AG04449 (cell line): ENCODE measurements around the gene UFSP1.

ENCODE experiments used
- CTCF ChIA-PET: fragments of 350-600 bp; formaldehyde crosslinking; extraction: SDS; loops from one replicate; lab custom pipeline; 2021; ENCODE audit warnings: antibody characterized with exemption; lab: Yijun Ruan, JAX
- POLR2A ChIA-PET: fragments of 400-600, 350-600 bp; formaldehyde crosslinking; extraction: SDS; loops from one replicate; lab custom pipeline; 2020; ENCODE audit warnings: antibody characterized with exemption, inconsistent platforms; lab: Yijun Ruan, JAX
- DNase-seq: peaks from one replicate; pipeline ENCODE4 v3.0.0-alpha.2; 2010; ENCODE audit warnings: low read depth, low spot score
- H3K4me3 ChIP-seq: 2 replicates; pipeline ENCODE4 v1.5.1; 2011; ENCODE audit warnings: low read depth, mild to moderate bottlenecking, control low read depth, low read length
- TF ChIP-seq, protein P1 (sequence below): IDR thresholded peaks from one replicate; pipeline ENCODE4 v1.5.1; 2011; ENCODE audit warnings: mild to moderate bottlenecking, moderate library complexity, low read length, control low read depth, inconsistent platforms; ENCODE audit not compliant: insufficient read depth; ENCODE audit errors: missing control alignments

The UFSP1 gene

GRCh38 chr7:100895956-100896731 lies 6.6 kb upstream of the UFSP1 start:
- CTCF ChIA-PET, result interaction anchor here (0.9 to 9.3 kb wide), 10 partner anchors 7 to 347 kb away, joined by 3 to 105 read pairs (median 13); no protein-coding TSS in a partner anchor
- no peak for DNase-seq
- TF ChIP-seq, protein P1, sequence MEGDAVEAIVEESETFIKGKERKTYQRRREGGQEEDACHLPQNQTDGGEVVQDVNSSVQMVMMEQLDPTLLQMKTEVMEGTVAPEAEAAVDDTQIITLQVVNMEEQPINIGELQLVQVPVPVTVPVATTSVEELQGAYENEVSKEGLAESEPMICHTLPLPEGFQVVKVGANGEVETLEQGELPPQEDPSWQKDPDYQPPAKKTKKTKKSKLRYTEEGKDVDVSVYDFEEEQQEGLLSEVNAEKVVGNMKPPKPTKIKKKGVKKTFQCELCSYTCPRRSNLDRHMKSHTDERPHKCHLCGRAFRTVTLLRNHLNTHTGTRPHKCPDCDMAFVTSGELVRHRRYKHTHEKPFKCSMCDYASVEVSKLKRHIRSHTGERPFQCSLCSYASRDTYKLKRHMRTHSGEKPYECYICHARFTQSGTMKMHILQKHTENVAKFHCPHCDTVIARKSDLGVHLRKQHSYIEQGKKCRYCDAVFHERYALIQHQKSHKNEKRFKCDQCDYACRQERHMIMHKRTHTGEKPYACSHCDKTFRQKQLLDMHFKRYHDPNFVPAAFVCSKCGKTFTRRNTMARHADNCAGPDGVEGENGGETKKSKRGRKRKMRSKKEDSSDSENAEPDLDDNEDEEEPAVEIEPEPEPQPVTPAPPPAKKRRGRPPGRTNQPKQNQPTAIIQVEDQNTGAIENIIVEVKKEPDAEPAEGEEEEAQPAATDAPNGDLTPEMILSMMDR, result no peak
- POLR2A ChIA-PET, result no interaction called here
- H3K4me3 ChIP-seq, result peak overlapping the region; percentile 3; the same call in 1 of the 2 replicates

GRCh38 chr7:100895701-100895955 lies 6.1 kb upstream of the UFSP1 start, which contains the start of gene ACHE:
ACHE (minus strand) TSS chr7:100895888; CDS start chr7:100894232, 1,656 bp downstream.
- ChIA-PET POLR2A (no interaction called here), CTCF (interaction anchor here (0.9 to 3.7 kb wide), 11 partner anchors 8 to 387 kb away, joined by 3 to 45 read pairs (median 6); no protein-coding TSS in a partner anchor)
- TF ChIP-seq, protein P1, result no peak
- H3K4me3 ChIP-seq, result peak within 1 kb of the TSS; percentile 40
- DNase-seq, result no peak

- CTCF ChIA-PET, result interaction anchor here (0.7 to 3.7 kb wide), 24 partner anchors 8 to 388 kb away, joined by 3 to 45 read pairs (median 4); no protein-coding TSS in a partner anchor
- DNase-seq, result no peak
- POLR2A ChIA-PET, result interaction anchor here (0.8 kb wide), 1 partner anchor 222 kb away, joined by 3 read pairs; no protein-coding TSS in a partner anchor
Observed at GRCh38 chr7:100894860-100895700, 5.6 kb upstream of the UFSP1 start.

DNA sequence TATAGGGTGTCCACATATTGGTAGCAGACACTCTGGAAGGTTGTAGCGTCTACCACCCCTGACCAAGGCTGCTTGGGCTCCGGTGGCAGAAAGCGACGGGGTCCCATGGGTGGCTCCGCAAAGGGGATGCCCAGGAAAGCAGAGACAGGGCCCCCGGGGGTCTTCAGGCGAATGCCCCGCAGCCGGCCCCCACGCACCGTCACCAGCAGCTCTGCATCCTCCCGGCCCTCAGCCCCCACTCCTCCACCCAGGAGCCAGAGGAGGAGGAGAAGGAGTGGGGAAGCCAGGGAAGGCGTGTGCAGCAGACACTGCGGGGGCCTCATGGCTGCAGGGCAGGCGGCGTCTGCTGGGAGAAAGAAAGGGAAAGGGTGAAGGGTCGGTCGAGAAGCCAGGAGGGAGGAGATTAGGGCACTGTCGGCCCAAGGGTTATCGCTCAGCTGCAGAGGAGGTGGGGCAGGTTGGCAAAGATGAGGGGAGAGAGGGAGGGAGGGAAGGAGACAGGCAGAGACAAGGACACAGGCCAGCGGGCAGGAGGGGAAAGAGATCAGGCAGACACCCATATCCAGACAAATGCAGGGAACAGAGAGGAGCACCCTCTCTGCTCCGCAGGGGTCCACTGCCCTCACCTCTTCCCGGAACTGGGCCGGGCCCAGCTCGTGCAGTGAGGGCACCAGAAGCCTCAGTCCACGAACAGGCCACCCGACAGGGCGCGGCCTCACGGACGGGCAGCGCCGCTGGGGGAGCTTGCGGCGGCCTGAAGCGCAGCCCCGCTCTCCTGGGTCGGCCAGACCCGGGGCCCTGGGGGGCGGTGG lies 4.6 kb upstream of the UFSP1 start:
- ChIA-PET POLR2A (interaction anchor here (0.8 kb wide), 1 partner anchor 223 kb away, joined by 3 read pairs; no protein-coding TSS in a partner anchor), CTCF (interaction anchor here (0.7 to 3.7 kb wide), 22 partner anchors 9 to 400 kb away, joined by 3 to 45 read pairs (median 4); no protein-coding TSS in a partner anchor)

More at GRCh38 chr7:100894860-100895700, 5.6 kb upstream of the UFSP1 start:
- H3K4me3 ChIP-seq, result peak overlapping the region; percentile 40
- TF ChIP-seq, protein P1, result peak; percentile 93

GRCh38 chr7:100893318-100893895 lies 3.9 kb upstream of the UFSP1 start:
- CTCF ChIA-PET, result interaction anchor here (1.3 to 3.7 kb wide), 7 partner anchors 65 to 389 kb away, joined by 3 to 45 read pairs (median 4); no protein-coding TSS in a partner anchor
- TF ChIP-seq, protein P1, result no peak
- POLR2A ChIA-PET, result interaction anchor here (0.6 kb wide), 1 partner anchor 155 kb away, joined by 4 read pairs; no protein-coding TSS in a partner anchor
- no peak overlapping the region for H3K4me3 ChIP-seq
- DNase-seq, result no peak

More for the DNA sequence above, 4.6 kb upstream of the UFSP1 start:
- TF ChIP-seq, protein P1, result no peak
- DNase-seq, result no peak
- no peak overlapping the region for H3K4me3 ChIP-seq
